GM18909 (cell line): ENCODE results near the gene KCND3.

Source experiments
- ATAC-seq: cut with Tn5 transposase; IDR thresholded peaks from one replicate; pipeline ENCODE4 v1.9.1; 2021; ENCODE audit warnings: mild to moderate bottlenecking; ENCODE audit not compliant: unreplicated experiment, poor library complexity

KCND3 gene

DNA sequence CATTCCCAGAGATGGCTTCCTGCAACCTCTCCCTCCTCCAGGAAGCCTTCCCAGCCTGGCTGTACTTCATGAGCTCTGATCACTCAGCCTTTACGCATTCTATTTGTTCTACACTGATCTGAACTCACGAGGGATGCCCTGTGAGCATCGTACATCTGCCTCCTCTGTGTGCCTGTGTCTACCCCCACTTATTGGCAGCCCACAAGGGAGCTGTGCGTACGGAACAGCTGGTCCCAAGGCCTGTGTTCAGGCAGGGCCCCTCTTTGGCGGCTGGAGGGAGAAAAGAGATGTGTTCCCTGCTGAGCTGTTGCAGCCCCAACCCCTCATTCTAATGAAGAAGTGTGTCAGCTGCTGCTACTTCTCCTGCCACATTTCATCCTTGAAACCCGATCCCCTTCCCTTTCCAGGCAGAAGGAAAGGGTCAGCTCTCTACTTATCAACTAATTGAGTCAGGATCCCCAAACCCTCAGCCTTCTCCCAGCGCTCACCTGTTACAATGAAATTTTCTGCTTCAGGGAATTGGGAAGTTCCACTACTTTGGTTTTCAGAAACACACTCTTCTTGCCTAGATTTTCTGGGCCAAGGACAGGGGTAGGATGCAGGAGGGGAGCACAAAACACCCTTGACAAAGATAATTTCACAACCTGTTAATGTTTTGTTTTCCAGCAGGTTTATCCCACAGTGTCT, 253.5 kb downstream of the KCND3 start:
- ATAC-seq = no peak

DNA sequence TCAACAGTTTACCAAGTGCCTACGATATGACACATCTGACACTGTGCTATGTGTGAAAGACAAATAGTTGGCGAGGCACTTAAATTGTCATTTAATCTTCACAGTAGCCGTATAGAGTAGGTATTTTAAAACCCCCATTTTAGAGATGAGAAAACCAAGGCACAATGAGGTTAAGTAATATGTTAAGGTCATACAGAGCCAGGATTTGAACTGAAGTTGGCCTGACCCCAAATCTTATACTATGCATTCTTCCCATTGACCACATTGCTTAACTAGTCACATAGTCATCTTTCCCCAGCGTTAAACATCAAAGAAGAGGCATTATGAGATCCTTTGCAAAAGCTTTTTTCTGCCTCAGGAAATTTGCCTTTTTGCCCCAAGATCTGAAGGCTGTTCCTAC, 254.1 kb downstream of the KCND3 start:
- ATAC-seq = no peak

DNA sequence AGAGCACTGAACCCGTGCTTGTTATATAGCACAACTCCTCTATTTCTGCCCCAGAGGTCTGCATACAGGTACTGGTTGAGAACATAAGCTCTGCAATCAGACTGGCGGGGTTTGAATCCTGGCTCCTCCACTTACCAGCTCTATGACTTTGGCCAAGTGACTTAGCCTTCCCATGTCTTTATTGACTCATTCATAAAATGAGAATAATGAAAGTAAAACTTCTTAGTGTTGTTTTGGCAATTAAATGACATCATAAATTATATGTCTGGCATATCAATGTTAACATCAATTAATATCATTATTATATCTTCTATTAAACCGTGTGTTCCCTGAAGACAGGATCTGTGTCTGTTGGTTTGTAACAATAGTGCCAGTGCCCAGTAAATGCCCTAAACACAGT, 254.6 kb downstream of the KCND3 start:
- no peak for ATAC-seq

DNA sequence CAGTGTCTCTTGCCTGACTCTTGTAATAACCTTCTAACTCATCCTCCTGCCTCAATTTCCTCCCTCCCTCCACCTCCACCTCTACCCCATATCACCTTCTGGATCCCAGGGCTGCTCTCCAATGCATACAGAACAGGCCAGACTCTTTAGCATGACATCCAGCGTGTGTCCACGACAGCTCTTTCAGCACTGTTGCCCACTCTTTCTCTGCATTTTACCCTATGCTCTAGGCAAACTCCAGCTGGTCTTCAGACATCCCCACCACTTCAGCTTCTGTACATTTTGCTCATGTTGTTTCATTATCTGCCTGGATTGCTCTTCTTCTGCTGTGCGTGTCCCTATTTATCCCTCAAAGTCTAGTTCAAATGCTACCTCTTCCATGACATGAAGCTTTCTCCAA, 255.0 kb downstream of the KCND3 start:
- ATAC-seq = no peak

DNA sequence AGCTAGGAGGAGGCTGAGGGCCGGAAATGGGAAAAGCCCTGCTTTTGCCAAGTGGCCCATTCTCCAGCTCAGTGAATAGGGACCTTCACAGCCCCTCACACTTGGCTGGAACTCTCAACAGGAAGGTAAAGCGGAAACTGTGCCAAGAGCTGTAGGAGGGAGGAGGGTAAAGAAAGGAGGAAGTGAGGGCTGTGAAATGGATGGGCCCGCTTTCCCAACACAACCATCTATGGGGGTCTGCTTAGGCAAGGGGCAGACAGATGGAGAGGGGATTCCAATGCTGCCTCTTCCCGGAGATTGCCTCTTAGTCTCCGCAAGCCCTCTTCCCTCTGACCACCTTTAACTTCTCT, 255.5 kb downstream of the KCND3 start:
- ATAC-seq = no peak

DNA sequence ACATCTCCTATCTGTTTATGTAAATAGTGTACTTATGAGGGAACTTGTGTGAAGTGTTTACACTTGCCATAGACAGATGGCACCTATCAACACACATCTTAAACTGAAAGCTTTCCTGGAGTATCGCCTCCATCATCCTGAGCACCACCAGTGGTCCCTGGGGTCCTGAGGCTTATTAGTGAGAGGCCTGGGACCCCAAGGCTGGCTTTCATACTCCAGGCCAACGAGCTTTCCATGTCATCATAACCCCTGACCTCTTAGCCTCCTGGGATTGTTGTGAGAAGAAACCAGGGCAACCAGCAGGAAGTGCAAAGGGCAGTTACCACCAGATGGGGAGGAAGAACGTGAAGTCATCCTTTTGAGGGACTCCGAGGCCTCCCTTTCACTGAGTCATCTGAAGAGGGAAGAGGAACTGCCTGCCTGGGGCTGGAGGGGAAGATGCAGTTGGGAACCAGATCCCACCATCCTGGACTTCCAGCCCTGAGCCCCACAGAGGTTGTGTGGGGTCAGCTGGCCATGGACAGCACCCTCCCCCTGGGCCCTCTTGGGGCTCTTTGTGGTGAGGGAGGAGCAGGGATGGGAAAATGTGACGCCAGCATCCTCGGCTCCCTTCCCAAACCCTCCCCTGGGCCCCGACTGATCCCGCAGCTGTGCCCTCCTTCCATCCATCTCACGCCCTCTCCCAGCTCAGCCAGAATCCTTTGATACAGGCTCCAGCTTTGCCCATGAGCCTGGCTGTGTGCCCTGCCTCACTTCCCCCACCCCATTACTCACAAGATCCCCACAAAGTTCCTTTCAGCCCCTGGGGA, 256.1 kb downstream of the KCND3 start:
- no peak for ATAC-seq

DNA sequence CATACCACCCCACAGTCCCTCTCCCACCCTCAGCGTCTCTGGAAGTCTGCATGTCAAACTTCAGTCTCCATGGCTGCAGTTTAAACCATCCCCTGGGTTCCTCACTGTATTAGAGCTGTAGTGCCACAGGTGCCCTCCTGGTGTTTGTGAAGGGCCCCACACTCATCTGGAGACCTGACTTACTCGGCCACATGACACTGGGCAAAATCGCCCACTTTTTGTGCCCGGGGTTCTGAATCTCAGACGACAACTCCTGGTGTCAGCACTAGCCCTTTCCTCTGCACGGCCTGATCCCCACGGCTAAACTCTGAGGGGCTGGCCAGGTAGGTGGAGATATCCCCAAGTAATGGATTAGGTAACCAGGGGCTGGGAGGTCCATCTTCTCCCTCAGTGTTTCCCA, 256.8 kb downstream of the KCND3 start:
- ATAC-seq = no peak

DNA sequence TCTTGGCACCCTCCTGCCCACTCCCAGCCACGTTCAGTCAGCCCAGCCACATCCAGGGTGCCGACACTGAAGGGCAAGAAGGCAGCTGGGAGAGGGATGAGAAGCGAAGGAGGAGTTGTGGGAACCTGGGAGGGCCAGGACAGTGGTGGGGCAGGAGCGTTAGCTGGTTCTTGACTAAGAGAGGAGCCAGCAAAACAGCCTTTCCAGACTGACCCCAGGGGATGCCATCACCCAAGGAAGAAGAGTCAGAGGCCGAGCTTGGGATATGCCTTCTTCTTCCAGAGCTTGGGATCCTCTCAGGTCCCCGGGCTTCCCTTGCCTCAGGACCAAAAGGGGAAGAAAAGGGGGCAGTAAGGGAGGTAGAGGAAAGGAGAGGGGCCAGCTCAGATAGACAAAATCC, 257.5 kb downstream of the KCND3 start:
- no peak for ATAC-seq

DNA sequence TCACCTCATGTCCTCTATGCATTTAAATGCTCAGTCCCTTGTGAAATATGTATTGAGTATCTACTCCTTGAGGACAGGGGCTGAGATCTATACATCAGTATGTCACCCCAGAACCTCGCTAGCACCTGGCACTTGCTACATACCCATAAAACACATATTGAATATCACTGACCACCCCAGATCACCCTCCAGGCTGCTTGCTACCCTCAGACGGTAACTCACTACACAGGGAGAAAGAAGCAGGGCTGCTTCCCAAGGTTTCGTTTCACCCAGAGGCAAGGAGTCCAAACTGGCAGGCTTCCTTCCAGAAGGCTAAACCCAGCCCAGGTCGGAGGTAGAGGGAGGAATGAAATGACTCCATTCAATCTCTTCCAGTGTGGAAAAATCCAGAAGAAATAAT, 258.8 kb downstream of the KCND3 start:
- ATAC-seq = no peak

DNA sequence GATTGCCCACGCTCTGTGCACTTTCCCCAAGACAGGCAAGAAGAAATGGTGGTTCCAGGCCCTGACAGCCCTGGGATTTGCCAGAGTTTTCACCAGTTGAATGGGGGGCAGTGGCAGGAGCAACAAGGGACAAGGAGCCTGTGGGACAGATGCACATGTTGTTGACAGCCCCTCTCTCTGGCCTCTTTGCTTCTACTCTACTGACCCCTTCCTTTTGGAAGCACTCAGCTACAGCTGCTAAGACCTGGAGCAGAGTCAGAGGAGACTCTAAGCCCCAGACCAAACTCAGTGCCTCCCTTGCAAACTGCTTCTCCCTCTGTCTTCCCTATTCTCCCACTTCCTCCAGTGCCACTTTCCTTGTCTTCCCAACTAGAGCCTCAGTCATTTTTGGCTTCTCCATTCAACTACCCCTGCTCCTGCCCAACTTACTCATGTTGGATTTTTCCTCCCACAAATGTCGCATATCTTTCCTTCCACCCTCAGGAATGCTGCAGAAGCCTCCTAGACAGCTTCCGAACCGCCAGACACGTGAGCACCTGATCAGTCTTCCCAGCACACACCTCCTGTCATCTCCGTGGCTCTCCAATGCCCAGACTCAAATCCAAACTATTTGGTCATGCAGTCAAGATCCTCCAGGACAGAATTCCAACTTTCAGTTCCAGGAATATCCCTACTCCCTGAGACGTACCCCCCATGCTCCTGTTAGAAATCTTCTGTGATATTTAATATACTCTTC, 259.4 kb downstream of the KCND3 start:
- ATAC-seq = no peak

DNA sequence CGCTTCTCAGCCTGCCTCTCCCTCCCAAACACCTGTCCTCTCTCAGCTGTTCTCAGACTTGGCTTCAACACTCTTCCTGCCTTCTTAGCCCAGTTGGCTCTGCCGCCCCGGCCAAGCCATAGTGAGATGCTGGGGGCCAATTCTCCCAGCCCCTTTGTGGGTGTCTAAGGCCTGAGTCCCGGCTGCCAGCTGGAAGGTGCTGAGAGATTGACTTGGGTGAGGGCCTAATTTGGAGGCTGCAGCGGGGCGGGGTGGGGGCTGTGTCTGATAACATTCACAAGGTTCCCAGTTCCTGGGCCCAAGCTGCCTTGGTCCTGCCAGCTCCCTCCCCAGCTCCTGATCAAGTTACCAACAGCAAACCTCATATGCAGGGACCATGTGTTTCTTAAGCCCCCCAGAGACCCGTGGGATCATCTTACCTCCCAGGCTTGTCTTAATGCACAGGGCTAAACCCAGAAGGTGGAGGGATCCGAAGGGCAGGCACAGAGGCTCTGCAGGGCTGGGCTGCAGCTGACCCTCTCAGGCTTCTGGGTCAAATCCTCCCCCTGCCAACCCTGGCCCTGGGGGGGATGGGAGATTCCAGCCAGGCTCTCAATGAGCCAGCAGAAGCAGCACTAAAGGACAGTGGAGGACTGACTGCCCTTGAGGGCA, 260.1 kb downstream of the KCND3 start:
- no peak for ATAC-seq

DNA sequence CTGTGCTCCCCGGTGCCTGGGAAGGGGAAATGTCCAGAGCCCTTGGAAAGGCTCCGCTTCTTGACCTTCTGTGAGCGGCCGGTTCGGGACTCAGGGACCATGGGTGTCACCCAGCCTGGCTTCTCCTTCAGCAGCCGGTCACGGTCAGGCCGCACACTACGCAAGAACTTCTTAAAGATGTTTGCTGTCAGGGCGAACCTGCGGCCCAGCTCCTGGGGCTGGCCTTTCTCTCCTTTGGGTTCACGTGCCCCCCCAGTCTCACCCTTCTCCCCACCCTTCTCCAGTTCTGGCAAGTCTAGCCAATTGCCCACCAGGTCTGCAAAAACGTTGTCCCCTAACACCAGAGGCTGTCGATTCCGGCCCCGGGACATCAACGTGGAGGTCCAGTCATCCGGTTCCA, 262.4 kb downstream of the KCND3 start:
- no peak for ATAC-seq

DNA sequence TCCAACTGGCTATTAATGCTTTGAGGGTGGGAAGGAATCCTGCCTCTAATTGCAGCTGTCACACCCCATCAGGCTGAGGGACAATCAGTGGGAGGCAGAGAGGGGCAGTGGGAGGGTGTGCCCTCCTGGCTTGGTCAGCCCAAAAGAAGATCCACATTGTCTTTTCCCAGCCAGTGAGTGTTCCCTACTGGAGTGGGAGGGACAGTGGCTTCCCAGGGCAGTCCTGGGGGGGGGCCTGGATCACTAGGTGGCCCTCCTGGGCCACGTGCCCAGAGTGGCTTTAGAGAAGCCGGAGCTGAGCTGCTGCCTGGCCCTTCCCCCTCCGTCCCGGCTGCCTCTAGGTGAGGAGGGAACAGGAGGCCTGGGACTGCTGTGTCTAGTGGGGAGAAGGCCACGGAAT, 264.3 kb downstream of the KCND3 start:
- no peak for ATAC-seq

DNA sequence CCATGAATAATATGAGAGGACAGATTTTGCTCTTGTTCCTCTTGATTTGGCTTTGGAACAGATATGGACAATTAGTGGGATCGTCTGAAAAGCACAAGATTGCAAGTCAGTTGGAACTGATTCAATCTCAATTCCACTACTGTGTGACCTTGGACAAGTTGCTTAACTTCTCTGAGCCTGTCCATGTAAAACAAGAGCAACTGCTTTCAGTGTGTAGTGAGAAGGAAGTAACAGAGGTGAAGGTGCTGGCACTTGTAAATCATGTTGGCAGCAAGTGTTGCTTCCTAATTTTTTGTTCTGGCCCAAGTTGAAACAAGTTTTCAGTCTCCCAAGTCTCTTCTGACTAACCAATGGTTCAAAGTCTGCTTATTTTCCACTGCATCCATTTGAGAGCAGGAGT, 265.6 kb downstream of the KCND3 start:
- no peak for ATAC-seq

DNA sequence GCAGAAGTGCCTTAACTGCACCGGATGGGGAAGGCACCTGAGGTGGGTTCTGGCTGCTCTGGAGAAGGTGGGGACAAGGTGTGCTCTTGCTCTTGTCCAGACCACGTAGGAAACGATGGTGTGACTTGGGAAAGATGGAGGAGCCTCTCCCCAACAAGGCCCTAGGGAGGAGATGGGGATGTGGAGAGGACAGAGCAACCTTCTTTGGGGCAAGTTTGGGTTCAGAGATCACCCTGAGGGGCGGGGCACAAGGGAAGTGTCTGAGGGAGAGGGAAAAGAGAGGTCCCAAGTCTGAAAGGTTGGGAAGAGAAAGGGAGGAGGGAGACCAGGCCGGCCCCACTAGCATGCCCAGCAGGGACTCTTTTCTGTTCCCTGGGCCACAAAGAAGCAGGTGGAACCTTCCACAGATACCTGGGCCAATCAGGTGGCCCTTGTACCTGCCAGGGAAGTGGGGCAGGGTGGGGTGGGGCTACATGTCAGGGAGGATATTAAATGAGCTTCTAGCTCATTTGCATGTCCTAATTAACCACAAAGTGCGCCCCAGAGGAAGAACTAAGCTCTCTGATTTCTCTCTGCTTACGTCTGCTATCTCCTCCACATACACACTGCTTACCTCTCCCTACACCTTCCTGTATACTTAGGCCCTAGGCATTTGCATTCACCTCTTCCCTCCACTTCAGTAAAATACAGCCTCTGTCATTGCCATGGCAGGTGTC, 266.2 kb downstream of the KCND3 start:
- no peak for ATAC-seq

DNA sequence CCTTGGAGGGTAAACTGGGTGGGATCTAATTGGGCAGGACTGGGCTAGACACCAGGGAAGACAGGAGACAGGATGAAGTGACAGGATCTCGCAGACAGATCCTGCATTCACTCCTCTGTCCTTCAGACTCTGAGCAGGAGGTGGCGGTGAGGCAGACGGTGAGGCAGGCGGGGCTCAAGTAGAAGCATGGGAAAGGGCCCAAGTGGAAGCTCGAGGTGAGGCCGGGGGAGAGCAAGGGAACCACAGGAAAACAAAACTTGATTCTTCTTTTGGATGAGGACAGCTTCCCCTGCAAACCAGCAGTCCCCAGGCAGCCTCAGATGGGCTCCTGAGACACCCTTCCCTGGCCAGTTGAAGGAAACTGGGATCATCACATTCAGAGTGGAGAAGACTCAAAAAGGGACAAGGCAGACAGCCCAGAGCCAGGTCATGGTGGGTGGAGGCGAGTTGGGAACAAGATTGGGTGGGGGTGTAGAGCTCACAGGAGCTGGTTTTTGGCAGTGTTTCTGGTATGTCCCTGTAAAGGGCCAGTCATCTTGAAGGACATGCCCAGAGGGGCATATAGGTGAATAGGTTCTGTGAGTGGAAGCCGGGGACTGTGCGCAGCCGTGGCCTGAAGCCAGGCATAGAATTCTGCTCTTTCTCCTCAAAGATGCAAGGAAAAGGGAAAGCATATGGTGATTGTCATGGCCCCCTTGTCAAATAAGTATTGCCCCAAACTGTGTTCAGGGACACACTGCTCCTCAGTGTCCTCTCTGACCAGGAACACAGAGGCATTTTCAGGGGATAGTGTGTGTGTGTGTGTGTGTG, 268.3 kb downstream of the KCND3 start:
- no peak for ATAC-seq
